ENCODE results near the gene CALHM5. TPM values are rescaled to one million over a fixed set of nuclear protein-coding genes. Genes with fewer than 3 reads are reported as not detected.

The CALHM5 gene
- total RNA-seq, 1 experiment from 2014 or later = 0.05 TPM

DNA sequence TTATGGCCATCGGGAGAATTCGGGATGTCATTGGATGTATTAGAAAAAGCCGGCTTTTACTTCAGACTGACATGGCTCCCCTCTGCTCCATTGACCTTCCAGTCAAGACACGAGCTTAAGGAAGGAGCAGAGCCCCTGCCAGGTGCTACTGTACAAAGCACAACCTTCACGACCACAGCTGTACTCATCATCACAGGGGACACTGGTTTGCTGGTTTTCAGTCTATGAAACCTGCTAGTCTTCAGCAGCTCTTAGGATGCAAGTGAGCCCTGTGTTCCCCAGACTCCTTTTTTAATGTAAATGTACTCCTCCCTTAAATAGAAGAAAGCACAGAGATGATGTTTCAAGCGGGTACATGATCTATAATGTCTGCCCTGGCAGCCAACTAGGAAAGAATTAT, 35.9 kb downstream of the CALHM5 start:
- ChIA-PET POLR2A (no interaction called here), CTCF (no interaction called here), RAD21 (ENCODE audit: low non-redundant PET in 1 of 2, low total read pairs in 2 of 2, uncharacterized antibody in 2 of 2, unreplicated experiment in 2 of 2) (no interaction called here)
- Histone ChIP-seq H3K9ac (ENCODE audit: low read length) (no peak overlapping the region), H3K79me2 (ENCODE audit: insufficient read depth, low read length) (no peaks in the 10 kb centered on the region), H2AFZ (ENCODE audit: low read depth, low read length, poor library complexity, severe bottlenecking) (no peak overlapping the region), H3K27me3 (ENCODE audit: insufficient read depth, low read length) (no peaks in the 10 kb centered on the region), H3K4me3 (replicated peaks in 1 of 2; ENCODE audit: low read depth in 1 of 2, low read length in 2 of 2) (no peak overlapping the region), H3K9me3 (ENCODE audit: control insufficient read depth in 1 of 2, insufficient read depth in 1 of 2, low read depth in 1 of 2, low read length in 2 of 2) (no peaks in the 10 kb centered on the region), H4K20me1 (ENCODE audit: insufficient read depth) (no peaks in the 10 kb centered on the region), H3K36me3 (ENCODE audit: control insufficient read depth in 1 of 2, insufficient read depth in 2 of 2, low read length in 2 of 2) (no peaks in the 10 kb centered on the region), H3K4me1 (ENCODE audit: control insufficient read depth in 1 of 2, insufficient read depth in 2 of 2, low read length in 2 of 2) (no peaks in the 10 kb centered on the region), H3K27ac (ENCODE audit: low read depth, low read length) (no peak overlapping the region), H3K9me2 (ENCODE audit: insufficient read depth) (no peaks in the 10 kb centered on the region), H3K4me2 (ENCODE audit: low read length) (no peak overlapping the region)
- intact Hi-C loops (cut with micrococcal nuclease) = no loop called here
- TF ChIP-seq REST (IDR thresholded peaks at IDR 0.05; ENCODE audit: low read depth) (no peak), RAD21 (IDR thresholded peaks at IDR 0.05; ENCODE audit: low read depth) (no peak), CBX3 (IDR thresholded peaks at IDR 0.05; ENCODE audit: low read depth) (no peak), FOSL1 (IDR thresholded peaks at IDR 0.05; ENCODE audit: low read depth) (no peak), SP1 (IDR thresholded peaks at IDR 0.05; ENCODE audit: low read depth) (no peak), TCF7L2 (IDR thresholded peaks at IDR 0.05; ENCODE audit: borderline replicate concordance, extremely low read depth, insufficient read depth, insufficient read length) (no peak), POLR2AphosphoS5 (IDR thresholded peaks at IDR 0.05; ENCODE audit: low read depth, low read length) (no peak), ELF1 (IDR thresholded peaks at IDR 0.05; ENCODE audit: borderline replicate concordance, low read depth) (no peak), ZFX (IDR thresholded peaks at IDR 0.05) (no peak), EZH2phosphoT487 (IDR thresholded peaks at IDR 0.05; ENCODE audit: borderline replicate concordance) (no peak), SRF (IDR thresholded peaks at IDR 0.05; ENCODE audit: low read depth) (no peak), JUND (IDR thresholded peaks at IDR 0.05) (no peak), EGR1 (IDR thresholded peaks at IDR 0.05; ENCODE audit: low read depth) (no peak), ZNF274 (IDR thresholded peaks at IDR 0.05; ENCODE audit: low read depth, low read length) (no peak), MAX (IDR thresholded peaks at IDR 0.05) (no peak)
- TF ChIP-seq, protein P1, sequence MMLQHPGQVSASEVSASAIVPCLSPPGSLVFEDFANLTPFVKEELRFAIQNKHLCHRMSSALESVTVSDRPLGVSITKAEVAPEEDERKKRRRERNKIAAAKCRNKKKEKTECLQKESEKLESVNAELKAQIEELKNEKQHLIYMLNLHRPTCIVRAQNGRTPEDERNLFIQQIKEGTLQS (IDR thresholded peaks at IDR 0.05) = no peak
- TF ChIP-seq, protein P2, sequence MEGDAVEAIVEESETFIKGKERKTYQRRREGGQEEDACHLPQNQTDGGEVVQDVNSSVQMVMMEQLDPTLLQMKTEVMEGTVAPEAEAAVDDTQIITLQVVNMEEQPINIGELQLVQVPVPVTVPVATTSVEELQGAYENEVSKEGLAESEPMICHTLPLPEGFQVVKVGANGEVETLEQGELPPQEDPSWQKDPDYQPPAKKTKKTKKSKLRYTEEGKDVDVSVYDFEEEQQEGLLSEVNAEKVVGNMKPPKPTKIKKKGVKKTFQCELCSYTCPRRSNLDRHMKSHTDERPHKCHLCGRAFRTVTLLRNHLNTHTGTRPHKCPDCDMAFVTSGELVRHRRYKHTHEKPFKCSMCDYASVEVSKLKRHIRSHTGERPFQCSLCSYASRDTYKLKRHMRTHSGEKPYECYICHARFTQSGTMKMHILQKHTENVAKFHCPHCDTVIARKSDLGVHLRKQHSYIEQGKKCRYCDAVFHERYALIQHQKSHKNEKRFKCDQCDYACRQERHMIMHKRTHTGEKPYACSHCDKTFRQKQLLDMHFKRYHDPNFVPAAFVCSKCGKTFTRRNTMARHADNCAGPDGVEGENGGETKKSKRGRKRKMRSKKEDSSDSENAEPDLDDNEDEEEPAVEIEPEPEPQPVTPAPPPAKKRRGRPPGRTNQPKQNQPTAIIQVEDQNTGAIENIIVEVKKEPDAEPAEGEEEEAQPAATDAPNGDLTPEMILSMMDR (IDR thresholded peaks at IDR 0.05 in 2 of 3, conservative IDR thresholded peaks at IDR 0.05 in 1 of 3; ENCODE audit: borderline replicate concordance in 1 of 3, insufficient read depth in 1 of 3, low read depth in 2 of 3, low read length in 2 of 3) = no peak
- ATAC-seq = no peak
- no TSS peak for BruUV-seq (replicated peaks)
- DNase-seq (ENCODE audit: low read depth, low spot score) = no peak

All from HCT116 (cell line).